C4-2B (cell line): ENCODE measurements around the gene TNNC2.

Experiments
- ZFX ChIP-seq: fragments of 450-650 bp; IDR thresholded peaks from 2 replicates; pipeline ENCODE4 v1.6.1; 2017
- TF ChIP-seq, protein P1 (sequence below): fragments of 450-650 bp; conservative IDR thresholded peaks from 2 replicates; pipeline ENCODE4 v1.5.1; 2017; ENCODE audit warnings: mild to moderate bottlenecking

DNA sequence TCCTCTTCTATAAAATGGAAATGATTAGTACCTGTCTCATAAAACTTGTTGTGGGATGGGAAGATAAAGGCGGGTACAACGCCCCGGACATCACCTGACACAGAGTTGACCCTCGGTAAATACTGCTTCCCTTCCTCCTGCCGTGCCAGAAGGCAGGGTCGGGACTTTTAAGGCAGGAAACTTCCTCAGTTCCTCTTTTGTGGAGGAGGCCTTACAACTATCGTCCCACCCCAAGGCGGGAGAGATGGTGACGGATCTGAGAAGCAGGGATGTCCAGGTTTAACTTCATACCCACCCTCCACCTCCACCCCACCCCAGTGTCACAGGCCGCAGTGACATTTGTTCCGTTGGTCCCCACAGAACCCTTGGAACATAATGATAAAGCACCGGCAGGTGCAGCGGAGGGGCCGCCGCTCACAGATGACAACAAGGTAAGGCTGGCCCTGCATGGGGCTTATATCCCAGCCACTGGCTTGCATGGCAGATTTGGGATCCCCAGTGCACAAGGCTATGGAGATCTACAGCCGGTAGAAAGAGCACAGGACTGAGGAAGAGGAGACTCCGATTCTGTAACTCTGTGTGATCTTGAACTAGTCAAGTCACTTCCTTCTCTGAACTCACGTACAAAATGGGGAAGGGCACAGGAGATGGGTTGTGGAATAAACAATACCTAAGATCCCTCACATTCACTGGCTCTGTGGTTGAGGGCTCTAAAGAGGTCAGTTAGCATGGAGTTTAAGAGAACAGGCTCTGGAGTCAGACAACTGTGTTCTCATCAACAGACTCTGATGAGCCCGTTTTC lies 34.6 kb downstream of the TNNC2 start:
- TF ChIP-seq, protein P1, sequence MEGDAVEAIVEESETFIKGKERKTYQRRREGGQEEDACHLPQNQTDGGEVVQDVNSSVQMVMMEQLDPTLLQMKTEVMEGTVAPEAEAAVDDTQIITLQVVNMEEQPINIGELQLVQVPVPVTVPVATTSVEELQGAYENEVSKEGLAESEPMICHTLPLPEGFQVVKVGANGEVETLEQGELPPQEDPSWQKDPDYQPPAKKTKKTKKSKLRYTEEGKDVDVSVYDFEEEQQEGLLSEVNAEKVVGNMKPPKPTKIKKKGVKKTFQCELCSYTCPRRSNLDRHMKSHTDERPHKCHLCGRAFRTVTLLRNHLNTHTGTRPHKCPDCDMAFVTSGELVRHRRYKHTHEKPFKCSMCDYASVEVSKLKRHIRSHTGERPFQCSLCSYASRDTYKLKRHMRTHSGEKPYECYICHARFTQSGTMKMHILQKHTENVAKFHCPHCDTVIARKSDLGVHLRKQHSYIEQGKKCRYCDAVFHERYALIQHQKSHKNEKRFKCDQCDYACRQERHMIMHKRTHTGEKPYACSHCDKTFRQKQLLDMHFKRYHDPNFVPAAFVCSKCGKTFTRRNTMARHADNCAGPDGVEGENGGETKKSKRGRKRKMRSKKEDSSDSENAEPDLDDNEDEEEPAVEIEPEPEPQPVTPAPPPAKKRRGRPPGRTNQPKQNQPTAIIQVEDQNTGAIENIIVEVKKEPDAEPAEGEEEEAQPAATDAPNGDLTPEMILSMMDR, result no peak
- no peak for TF ChIP-seq ZFX
